ACHN (cell line): Measurements from ENCODE around the gene TSKS.

Experiments used
- DNase-seq: peaks from one replicate; pipeline ENCODE4 v3.0.0-alpha.2; 2015
- in situ Hi-C: cut with HindIII; loops from 2 replicates; pipeline ENCODE4 v1.10.0; 2017; ENCODE audit warnings: low sequenced_read_pairs, low pct_ligation_motif_present, low pct_unique_long_range_greater_than_20kb

The TSKS gene

DNA sequence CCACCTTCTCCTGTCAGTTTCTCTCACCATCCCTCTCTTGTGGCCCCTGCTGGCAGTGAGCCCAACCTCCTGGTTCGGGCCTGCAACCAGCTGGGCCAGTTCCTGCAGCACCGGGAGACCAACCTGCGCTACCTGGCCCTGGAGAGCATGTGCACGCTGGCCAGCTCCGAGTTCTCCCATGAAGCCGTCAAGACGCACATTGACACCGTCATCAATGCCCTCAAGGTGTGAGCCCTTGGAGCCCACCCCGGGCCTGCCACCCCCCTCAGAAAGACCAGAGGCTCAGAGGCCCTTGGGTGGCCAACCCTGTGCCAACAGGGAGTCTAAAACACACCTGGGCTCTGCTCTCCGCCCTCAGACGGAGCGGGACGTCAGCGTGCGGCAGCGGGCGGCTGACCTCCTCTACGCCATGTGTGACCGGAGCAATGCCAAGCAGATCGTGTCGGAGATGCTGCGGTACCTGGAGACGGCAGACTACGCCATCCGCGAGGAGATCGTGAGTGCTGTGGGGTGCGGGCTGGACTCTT, 36.2 kb upstream of the TSKS start:
- no peak for DNase-seq
- in situ Hi-C loops = no loop called here

- in situ Hi-C loops = no loop called here
- DNase-seq = no peak
Measured at GRCh38 chr19:49798574-49798973, 35.5 kb upstream of the TSKS start.

- in situ Hi-C loops = no loop called here
Measured at GRCh38 chr19:49795615-49796014, 32.5 kb upstream of the TSKS start.

DNA sequence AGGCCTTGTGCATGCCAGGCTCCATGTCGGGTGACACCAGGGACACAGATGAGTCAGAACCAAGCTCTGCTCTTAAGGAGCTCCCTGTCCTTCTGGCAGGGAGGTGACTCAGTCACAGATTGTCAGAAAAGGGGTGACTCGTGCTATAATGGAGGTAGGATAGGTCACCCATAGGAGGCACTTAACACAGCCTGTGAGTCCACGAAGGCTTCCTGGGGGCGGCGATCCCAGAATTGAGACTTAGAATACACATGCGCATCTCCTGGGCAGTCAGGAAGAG, 30.4 kb upstream of the TSKS start:
- peak; percentile 37 for DNase-seq
- in situ Hi-C loops = no loop called here

More at GRCh38 chr19:49795615-49796014, 32.5 kb upstream of the TSKS start:
- no peak for DNase-seq

GRCh38 chr19:49792829-49793560, 29.9 kb upstream of the TSKS start:
- in situ Hi-C loops = no loop called here
- no peak for DNase-seq

DNA sequence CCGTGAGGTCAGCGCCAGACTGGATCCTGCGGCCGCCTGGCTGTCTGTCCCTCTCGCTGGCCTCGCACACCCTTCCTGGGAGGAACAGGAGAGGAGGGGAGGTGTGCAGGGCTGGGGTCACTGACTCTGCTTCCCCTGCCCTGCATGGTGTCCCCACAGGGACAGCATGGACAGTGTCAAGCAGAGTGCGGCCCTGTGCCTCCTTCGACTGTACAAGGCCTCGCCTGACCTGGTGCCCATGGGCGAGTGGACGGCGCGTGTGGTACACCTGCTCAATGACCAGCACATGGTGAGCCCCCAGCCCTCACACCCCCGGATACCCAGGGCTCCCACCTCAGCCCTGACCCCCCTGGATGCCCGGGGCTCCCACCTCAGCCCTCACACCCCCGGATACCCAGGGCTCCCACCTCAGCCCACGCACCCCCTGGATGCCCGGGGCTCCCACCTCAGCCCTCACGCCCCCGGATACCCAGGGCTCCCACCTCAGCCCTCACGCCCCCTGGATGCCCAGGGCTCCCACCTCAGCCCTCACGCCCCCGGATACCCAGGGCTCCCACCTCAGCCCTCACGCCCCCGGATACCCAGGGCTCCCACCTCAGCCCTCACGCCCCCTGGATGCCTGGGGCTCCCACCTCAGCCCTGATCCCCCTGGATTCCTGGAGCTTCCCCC, 28.8 kb upstream of the TSKS start:
- in situ Hi-C loops = no loop called here
- DNase-seq = no peak

DNA sequence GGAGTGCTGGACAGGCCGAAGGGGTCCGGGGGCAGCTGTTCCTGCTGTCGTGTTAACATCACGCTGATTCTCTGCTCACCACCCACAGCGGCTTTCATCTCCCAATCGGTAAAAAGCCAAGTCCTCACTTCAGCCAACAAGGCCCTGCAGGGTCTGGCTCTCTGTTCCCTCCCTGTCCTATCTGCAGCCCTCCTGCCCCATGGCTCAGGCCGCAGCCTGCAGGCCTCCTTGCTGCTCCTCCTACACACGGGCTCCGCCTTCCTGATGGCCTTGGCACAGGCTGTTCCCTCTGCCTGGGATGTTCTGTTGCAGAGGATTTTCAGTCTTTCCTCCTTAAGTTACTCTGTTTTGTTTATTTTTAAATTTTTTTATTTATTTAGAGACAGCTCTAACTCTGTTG, 27.8 kb upstream of the TSKS start:
- no peak for DNase-seq
- in situ Hi-C loops = no loop called here

GRCh38 chr19:49788857-49789256, 25.8 kb upstream of the TSKS start:
- in situ Hi-C loops = no loop called here
- no peak for DNase-seq

DNA sequence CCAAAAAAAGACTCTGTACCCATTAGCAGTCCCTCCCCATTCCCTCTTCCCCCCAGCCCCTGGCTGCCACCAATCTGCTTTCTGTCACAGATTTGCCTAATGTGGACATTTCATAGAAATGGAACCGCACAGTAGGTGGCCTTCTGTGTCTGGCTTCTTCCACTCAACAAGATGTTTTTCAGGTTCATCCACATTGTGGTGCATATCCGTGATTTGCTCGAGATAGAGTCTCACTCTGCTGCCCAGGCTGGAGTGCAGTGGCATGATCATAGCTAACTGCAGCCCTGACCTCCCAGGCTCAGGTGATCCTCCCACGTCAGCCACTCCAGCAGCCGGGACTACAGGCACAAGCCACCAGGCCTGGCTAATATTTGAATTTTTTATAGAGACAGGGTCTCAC, 24.6 kb upstream of the TSKS start:
- DNase-seq = no peak
- in situ Hi-C loops = no loop called here

DNA sequence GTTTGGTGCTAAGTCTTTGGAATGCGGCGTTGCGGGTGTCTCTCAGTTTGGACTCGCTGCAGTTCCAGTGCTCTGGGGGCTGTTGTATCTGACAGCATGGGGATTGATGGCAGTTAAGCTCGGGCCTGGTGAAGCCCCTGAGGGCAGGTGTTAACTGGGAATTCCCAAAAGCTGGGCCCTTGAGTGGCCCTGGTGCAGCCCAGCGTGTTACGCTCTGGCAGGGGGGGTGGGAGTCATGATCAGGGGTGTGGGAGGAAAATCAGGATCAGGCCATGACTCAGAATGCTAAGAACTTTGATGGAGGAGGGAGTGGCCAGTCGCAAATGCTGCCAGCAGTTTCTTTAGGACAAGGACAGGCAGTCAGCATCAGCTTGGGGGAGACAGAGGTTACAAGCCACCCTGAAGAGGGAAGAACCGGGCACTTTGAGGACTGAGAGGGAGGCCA, 23.3 kb upstream of the TSKS start:
- in situ Hi-C loops = no loop called here
- DNase-seq = no peak

DNA sequence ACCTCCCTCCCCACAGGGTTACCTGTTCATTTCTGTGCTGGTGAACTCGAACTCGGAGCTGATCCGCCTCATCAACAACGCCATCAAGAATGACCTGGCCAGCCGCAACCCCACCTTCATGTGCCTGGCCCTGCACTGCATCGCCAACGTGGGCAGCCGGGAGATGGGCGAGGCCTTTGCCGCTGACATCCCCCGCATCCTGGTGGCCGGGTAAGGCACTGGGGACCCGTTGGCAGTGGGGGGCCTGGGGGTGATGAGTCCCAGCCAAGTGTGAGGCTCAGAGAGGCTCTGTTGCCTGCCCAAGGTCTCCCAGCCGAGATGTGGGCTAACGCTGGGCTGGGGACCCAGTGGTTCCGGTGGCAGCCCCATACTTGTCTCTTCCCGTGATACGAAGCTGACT, 19.4 kb upstream of the TSKS start:
- in situ Hi-C loops = no loop called here
- no peak for DNase-seq

- DNase-seq = no peak
- in situ Hi-C loops = no loop called here
Measured at GRCh38 chr19:49781394-49781793, 18.3 kb upstream of the TSKS start.

- in situ Hi-C loops = no loop called here
- no peak for DNase-seq
Measured at GRCh38 chr19:49780861-49781260, 17.8 kb upstream of the TSKS start.

DNA sequence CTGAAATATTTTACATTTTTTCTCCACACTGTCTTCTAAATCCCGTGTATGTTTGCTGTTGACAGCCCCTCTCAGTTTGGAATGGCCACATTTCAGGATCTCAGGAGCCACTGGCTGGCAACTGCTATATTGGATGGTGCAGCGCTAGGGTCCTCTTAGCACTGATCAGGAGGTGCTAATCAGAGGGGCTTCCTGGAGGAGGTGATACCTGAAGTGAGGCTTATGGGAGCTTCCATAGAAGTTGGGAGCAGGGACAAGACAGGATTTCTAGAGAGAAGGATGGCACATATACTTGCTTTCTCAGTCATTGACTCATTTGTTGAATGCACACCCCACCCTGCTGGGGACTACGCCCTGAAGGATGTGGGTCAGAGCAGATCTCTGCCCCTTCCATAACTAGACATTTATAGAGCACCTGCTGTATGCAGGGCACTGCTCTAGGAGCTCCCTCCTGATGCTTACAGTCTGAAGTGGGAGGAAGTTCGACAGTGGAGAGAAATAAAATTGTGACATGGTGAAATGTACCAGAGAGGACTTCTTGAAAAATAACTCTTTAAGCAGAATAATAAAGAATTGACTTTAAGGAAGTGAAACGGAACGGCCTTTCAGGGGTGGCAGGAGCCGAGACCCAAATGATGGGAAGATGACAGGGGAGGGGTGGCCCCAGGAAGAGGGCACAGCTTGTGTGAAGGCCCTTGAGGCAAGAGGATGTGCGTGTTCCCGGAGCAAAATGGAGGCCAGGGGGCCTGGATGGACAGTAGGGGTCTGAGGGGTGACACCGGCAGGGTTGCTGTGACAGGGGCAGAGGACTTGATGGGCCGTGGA, 16.8 kb upstream of the TSKS start:
- in situ Hi-C loops = no loop called here

DNA sequence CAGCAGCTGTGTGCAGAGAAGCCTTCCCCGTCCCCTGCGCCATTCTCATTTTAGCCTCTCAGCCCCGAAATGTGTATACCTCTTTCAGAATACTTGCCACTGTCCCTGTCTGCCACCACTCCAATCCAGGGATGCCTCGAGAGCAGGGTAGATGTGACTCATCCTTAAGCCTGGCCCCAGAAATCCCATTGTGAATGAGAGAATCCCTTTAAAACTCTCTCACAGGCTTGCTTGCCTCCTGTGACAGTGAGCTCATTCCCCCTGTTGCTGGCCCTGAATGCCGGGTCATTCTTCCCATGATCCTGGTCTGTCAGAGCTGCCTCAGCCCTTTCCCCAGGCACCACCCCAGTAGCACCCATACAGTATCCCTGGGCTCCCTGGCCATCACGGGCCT, 13.3 kb upstream of the TSKS start:
- no peak for DNase-seq
- in situ Hi-C loops = no loop called here

More for the DNA sequence above, 16.8 kb upstream of the TSKS start:
- no peak for DNase-seq

GRCh38 chr19:49775742-49776370, 12.8 kb upstream of the TSKS start:
- in situ Hi-C loops = no loop called here
- DNase-seq = no peak

- in situ Hi-C loops = no loop called here
- DNase-seq = no peak
Measured at GRCh38 chr19:49774969-49775368, 11.9 kb upstream of the TSKS start.

DNA sequence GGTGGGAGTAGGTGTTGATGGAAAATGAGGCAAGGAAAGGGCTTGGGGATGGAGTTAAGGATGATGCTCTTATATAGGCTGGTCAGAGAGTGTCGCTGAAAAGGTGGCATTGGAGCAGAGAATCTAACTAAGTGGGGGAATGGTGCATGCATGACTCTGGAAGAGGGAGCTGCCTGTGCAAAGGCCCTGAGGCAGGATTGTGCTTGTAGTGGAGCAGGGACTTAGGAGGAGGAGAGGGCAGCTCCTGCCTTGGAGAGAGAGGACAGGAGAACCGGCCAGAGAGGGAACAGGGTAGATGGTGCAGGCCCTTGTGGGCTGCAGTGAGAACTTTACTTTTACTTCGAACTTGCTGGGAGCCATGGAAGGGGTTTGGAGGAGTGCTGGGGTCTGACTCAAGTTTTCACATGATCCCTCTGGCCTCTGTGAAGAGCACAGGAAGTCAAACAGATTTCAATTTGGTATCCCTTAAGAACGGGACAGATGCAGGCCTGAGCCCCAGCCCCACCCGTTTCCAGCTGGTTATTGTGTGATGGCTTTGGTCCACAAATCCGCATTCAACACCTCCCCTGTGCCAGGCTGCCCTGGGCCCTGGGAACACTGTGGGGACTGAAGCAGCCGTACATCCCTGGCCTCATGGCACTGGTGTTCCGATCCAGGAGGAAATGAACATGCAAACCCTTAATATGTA, 10.7 kb upstream of the TSKS start:
- DNase-seq = no peak
- in situ Hi-C loops = no loop called here
